DOHH2 (cell line): ENCODE data around the gene PLEKHM3.

Experiments
- CTCF ChIP-seq: fragments of 200-600 bp; sonication (generic); IDR thresholded peaks from one replicate; pipeline ENCODE4 v1.5.1; 2014; ENCODE audit warnings: antibody characterized with exemption, mild to moderate bottlenecking, low read depth, low read length; ENCODE audit not compliant: poor library complexity, severe bottlenecking
- EZH2phosphoT487 ChIP-seq: fragments of 200-600 bp; sonication (generic); IDR thresholded peaks from 2 replicates; pipeline ENCODE4 v1.6.1; 2017; ENCODE audit warnings: borderline replicate concordance, mild to moderate bottlenecking, antibody characterized with exemption, low read length, moderate library complexity, mixed read lengths

DNA sequence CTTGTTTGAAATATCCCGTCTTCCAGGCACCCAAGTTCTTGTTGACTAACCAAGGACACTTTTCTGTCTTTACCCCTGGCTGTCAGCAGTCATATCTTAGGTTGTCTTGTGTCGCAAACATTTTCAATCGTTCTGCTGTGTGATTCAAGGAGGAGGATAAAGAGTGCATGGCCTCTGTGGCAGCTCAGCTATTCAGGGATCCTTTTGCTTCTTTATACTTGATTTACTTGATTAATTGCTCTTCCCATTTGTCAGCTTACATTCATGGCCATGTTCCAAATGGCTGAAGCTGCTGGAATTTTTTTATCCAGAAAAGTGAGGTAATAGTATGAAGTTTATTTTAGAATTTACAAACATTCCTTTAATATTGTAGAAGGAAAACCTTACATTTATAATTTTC, 158.3 kb downstream of the PLEKHM3 start:
- TF ChIP-seq CTCF (no peak), EZH2phosphoT487 (no peak)
